ENCODE measurements around the gene KLHL35.

- TF ChIP-seq, protein P1, sequence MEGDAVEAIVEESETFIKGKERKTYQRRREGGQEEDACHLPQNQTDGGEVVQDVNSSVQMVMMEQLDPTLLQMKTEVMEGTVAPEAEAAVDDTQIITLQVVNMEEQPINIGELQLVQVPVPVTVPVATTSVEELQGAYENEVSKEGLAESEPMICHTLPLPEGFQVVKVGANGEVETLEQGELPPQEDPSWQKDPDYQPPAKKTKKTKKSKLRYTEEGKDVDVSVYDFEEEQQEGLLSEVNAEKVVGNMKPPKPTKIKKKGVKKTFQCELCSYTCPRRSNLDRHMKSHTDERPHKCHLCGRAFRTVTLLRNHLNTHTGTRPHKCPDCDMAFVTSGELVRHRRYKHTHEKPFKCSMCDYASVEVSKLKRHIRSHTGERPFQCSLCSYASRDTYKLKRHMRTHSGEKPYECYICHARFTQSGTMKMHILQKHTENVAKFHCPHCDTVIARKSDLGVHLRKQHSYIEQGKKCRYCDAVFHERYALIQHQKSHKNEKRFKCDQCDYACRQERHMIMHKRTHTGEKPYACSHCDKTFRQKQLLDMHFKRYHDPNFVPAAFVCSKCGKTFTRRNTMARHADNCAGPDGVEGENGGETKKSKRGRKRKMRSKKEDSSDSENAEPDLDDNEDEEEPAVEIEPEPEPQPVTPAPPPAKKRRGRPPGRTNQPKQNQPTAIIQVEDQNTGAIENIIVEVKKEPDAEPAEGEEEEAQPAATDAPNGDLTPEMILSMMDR (IDR thresholded peaks at IDR 0.05) = no peak
- TF ChIP-seq POLR2A (IDR thresholded peaks at IDR 0.05) = no peak
These were observed 44.6 kb upstream of the KLHL35 start for GRCh38 chr11:75477614-75477935.

All from vagina (tissue), 2 donors.